GM21381 (cell line): ENCODE measurements around the gene SLC25A25.
"Not testable (repeated sequence)": the region's sequence is repeated elsewhere in the genome, so short reads cannot be mapped to it uniquely, and the experiment has no call there.

Source experiments
- ATAC-seq: cut with Tn5 transposase; IDR thresholded peaks from one replicate; pipeline ENCODE4 v1.9.1; 2021; ENCODE audit warnings: mild to moderate bottlenecking, moderate library complexity; ENCODE audit not compliant: unreplicated experiment

Gene SLC25A25

GRCh38 chr9:128108269-128109049 is 40.4 kb downstream of the SLC25A25 start:
- ATAC-seq: no peak

- ATAC-seq: no peak
Observed at GRCh38 chr9:128109050-128109709, 41.1 kb downstream of the SLC25A25 start.

GRCh38 chr9:128111726-128112125 is 43.7 kb downstream of the SLC25A25 start:
- ATAC-seq: not testable (repeated sequence)

- no peak for ATAC-seq
Observed at GRCh38 chr9:128113526-128114325, 45.7 kb downstream of the SLC25A25 start.

- ATAC-seq: no peak
Observed at GRCh38 chr9:128114326-128115186, 46.5 kb downstream of the SLC25A25 start.

GRCh38 chr9:128115187-128116103 is 47.4 kb downstream of the SLC25A25 start:
- no peak for ATAC-seq

GRCh38 chr9:128116104-128117083 is 48.4 kb downstream of the SLC25A25 start:
- no peak for ATAC-seq

- ATAC-seq: peak; percentile 50
Observed at GRCh38 chr9:128117613-128118471, 49.8 kb downstream of the SLC25A25 start.

GRCh38 chr9:128118472-128118857 is 50.4 kb downstream of the SLC25A25 start:
- no peak for ATAC-seq

- ATAC-seq: no peak
Observed at GRCh38 chr9:128118971-128119665, 51.1 kb downstream of the SLC25A25 start.

- ATAC-seq: no peak
Observed at GRCh38 chr9:128120061-128120740, 52.2 kb downstream of the SLC25A25 start.

- no peak for ATAC-seq
Observed at GRCh38 chr9:128120741-128121465, 52.9 kb downstream of the SLC25A25 start.

- ATAC-seq: no peak
Observed at GRCh38 chr9:128121466-128121810, 53.4 kb downstream of the SLC25A25 start.

GRCh38 chr9:128121924-128122808 is 54.1 kb downstream of the SLC25A25 start:
- no peak for ATAC-seq

GRCh38 chr9:128122809-128123175 is 54.8 kb downstream of the SLC25A25 start:
- ATAC-seq: no peak
